Testis (tissue), 3 donors: ENCODE data around the gene PIEZO1. TPM values are rescaled to one million over a fixed set of nuclear protein-coding genes. Genes with fewer than 3 reads are reported as not detected.

Experiments used
- DNase-seq: peaks from one replicate; pipeline ENCODE4 v3.0.0-alpha.2; 2019
- H3K27ac ChIP-seq, 2 donors: fragments of 200-600 bp; sonication (generic); one replicate each; pipeline ENCODE4 v1.5.1; 2019
- H3K27me3 ChIP-seq: fragments of 200-600 bp; sonication (generic); one replicate; pipeline ENCODE4 v1.5.1; 2019
- H3K36me3 ChIP-seq: fragments of 200-600 bp; sonication (generic); one replicate; pipeline ENCODE4 v1.5.1; 2017; ENCODE audit warnings: low read depth; ENCODE audit errors: missing control alignments
- H3K4me1 ChIP-seq: fragments of 200-600 bp; sonication (generic); one replicate; pipeline ENCODE4 v1.5.1; 2019
- H3K4me3 ChIP-seq, 2 donors: fragments of 200-600 bp; sonication (generic); one replicate each; pipeline ENCODE4 v1.5.1; 2017 to 2019
- H3K9me3 ChIP-seq: fragments of 200-600 bp; sonication (generic); one replicate; pipeline ENCODE4 v1.5.1; 2017
- POLR2A ChIP-seq: fragments of 450-650 bp; IDR thresholded peaks from one replicate; pipeline ENCODE4 v1.6.1; 2017; ENCODE audit warnings: antibody characterized with exemption, mild to moderate bottlenecking, moderate library complexity
- WGBS, 2 donors: methylation state at CpG; one replicate each; pipeline ENCODE4 v1.1.5; 2018; 5-methylcytosine and 5-hydroxymethylcytosine counted together
- intact Hi-C: fragments of 100-400 bp; cut with DNase I; formaldehyde crosslinking; loops from one replicate; pipeline ENCODE4 v1.15.1; 2023; ENCODE audit warnings: low total_unique reads
- polyA plus RNA-seq: library from polyadenylated mRNA; stranded (reverse); fragments of 350-450 nt; fragmentation: Illumina TruSeq; extraction: RNeasy Lipid Tissue Mini Kit (QIAGEN cat#74804); gene quantifications from one replicate; pipeline ENCODE4 v1.2.3, GENCODE V29; 2014; ENCODE audit warnings: low read depth, low replicate concordance; ENCODE audit not compliant: insufficient read depth
- total RNA-seq, 2 donors: library from RNA; depleted of rRNA; stranded (reverse); fragments of >200 nt; gene quantifications; one replicate each; pipeline ENCODE4 v1.2.3, GENCODE V29; 2016
- TF ChIP-seq, protein P1 (sequence below), 3 experiments: fragments of 450-650 bp in 2 of 3; fragments of 200-600 bp in 1 of 3; sonication (generic) in 1 of 3; IDR thresholded peaks; one replicate each; pipeline ENCODE4 v1.5.1; 2016 to 2019; ENCODE audit warnings: antibody characterized with exemption in 3 of 3, mild to moderate bottlenecking in 2 of 3, moderate library complexity in 1 of 3

Gene PIEZO1
- total and polyA plus RNA-seq, 3 donors from 2014 or later = 24.2 to 44.5 (median 40.7) TPM

DNA sequence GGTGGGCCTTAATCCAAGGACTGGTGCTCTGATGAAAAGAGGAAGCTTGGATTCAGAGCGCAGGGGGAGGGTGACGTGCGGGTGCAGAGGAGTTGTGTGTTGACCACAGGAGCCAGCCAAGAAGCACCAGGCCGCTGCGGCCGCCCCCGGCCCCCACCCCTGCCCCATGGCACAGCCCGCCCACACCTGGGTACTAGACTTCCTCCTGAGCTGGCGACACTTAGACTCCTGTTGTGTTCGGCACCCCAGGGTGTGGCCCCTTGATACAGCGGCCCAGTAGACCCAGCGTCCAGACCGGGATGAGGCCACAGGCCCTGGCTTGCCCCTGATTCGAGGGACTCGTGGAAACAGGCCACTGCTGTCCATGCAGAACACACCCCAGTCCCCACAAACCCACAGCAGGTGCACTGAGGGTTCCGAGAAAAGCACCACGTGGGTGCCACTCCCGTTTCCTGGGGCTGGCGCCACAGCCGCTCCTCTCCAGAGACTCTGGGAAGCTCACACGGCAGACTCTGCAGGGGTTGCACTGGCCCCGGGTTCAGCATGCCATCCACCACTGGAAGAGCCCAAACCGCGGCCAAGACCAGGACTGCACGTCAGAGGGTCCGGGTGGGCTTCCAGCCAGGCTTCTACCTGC lies 93.0 kb downstream of the PIEZO1 start:
- intact Hi-C loops = no loop called here
- no peak overlapping the region for H3K27ac ChIP-seq
- no peak for DNase-seq
- no peaks in the 10 kb centered on the region for H3K36me3 ChIP-seq
- 82 to 84% methylated on average over 3 to 26 of the region's 26 CpGs for whole genome bisulfite sequencing, 2 donors
- H3K27me3 ChIP-seq = no peaks in the 10 kb centered on the region
- H3K4me3 ChIP-seq = no peak overlapping the region
- H3K4me1 ChIP-seq = peaks cover 5% of the 10 kb centered on the region
- no peak for TF ChIP-seq POLR2A
- TF ChIP-seq, protein P1, sequence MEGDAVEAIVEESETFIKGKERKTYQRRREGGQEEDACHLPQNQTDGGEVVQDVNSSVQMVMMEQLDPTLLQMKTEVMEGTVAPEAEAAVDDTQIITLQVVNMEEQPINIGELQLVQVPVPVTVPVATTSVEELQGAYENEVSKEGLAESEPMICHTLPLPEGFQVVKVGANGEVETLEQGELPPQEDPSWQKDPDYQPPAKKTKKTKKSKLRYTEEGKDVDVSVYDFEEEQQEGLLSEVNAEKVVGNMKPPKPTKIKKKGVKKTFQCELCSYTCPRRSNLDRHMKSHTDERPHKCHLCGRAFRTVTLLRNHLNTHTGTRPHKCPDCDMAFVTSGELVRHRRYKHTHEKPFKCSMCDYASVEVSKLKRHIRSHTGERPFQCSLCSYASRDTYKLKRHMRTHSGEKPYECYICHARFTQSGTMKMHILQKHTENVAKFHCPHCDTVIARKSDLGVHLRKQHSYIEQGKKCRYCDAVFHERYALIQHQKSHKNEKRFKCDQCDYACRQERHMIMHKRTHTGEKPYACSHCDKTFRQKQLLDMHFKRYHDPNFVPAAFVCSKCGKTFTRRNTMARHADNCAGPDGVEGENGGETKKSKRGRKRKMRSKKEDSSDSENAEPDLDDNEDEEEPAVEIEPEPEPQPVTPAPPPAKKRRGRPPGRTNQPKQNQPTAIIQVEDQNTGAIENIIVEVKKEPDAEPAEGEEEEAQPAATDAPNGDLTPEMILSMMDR (IDR thresholded peaks at IDR 0.05) = no peak
- H3K9me3 ChIP-seq = no peaks in the 10 kb centered on the region

DNA sequence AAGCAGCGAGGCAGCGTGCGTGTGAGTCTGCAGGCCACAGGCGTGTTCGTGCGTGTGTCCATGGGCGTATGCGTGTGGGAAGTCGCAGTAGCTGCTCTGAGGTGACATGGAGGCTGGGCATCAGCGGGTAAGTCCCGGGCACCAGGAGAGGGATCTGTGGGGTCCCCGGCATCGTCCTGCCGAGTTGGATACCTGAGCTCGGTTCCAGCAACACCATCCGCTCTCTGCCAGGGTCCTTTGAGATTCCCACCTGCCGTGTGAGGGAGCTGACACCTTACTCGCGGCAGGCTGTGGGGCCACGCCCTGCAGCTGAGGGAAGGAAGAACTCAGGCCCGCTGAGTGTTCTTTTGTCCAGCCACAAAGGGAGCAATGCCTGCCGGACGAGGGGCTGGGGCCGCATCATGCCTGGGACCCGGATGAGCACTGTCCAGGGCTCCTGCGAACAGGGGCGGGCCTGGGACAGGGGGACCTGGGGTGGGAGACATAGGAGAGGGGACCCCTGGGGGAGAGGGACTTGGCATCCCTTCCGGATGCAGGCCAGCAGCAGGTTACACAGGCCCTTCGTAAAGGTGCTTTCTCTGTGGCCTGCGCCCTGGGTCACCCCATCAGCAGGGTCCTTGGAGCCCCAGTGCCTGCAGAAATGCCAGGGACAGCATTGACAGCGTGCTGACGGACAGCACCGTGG lies 93.7 kb downstream of the PIEZO1 start:
- no peaks in the 10 kb centered on the region for H3K9me3 ChIP-seq
- no peaks in the 10 kb centered on the region for H3K27me3 ChIP-seq
- DNase-seq = no peak
- TF ChIP-seq, protein P1 (IDR thresholded peaks at IDR 0.05) = no peak
- TF ChIP-seq POLR2A = no peak
- WGBS, 2 donors = 87 to 88% methylated on average over 22 to 33 of the region's 33 CpGs
- H3K4me1 ChIP-seq = peaks cover 10% of the 10 kb centered on the region
- no peak overlapping the region for H3K27ac ChIP-seq
- no peak overlapping the region for H3K4me3 ChIP-seq
- no peaks in the 10 kb centered on the region for H3K36me3 ChIP-seq
- intact Hi-C loops = no loop called here

DNA sequence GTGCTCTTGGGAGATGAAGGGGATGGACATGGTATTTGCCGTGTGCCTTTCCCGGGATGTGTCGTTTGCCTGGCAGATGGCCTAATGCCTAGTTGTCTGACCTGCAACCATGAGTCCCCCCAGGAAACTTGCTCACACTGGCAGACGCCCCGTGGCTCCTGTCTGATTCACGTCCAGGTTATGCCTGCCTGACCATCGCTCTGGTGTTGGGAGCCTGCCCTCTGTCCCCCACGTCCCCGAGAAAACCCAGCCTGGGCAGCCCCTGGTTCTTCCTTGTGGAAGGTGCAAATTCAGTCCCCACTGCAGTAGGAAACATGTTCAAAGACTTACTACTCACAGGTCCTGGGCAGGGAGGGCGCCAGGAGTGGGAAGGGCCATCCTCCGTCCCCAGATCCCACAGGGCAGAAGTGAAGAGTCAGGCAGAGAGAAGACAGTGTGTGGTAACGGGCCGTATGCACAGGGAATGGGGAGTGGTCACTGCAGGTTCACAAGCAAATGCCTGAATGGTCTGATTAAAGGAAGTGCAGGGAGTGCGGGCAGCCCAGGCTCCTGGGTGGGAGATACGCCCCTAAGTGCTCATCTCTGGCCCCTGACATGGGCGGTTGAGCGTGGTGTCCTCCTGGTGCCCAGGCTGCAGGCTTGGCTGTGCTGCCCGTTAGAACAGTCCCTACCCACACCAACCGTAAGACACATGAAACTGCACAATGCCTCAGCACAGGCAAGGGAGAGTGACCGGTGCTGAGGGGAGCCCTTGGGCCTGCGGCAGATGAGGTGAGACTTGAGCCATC lies 94.5 kb downstream of the PIEZO1 start:
- no peaks in the 10 kb centered on the region for H3K9me3 ChIP-seq
- intact Hi-C loops = no loop called here
- H3K27me3 ChIP-seq = no peaks in the 10 kb centered on the region
- H3K36me3 ChIP-seq = no peaks in the 10 kb centered on the region
- TF ChIP-seq, protein P1 (IDR thresholded peaks at IDR 0.05) = no peak
- TF ChIP-seq POLR2A = no peak
- DNase-seq = no peak
- 82 to 89% methylated on average over 15 to 20 of the region's 21 CpGs for WGBS, 2 donors
- H3K4me3 ChIP-seq = no peak overlapping the region
- no peak overlapping the region for H3K27ac ChIP-seq
- peaks cover 17% of the 10 kb centered on the region for H3K4me1 ChIP-seq

DNA sequence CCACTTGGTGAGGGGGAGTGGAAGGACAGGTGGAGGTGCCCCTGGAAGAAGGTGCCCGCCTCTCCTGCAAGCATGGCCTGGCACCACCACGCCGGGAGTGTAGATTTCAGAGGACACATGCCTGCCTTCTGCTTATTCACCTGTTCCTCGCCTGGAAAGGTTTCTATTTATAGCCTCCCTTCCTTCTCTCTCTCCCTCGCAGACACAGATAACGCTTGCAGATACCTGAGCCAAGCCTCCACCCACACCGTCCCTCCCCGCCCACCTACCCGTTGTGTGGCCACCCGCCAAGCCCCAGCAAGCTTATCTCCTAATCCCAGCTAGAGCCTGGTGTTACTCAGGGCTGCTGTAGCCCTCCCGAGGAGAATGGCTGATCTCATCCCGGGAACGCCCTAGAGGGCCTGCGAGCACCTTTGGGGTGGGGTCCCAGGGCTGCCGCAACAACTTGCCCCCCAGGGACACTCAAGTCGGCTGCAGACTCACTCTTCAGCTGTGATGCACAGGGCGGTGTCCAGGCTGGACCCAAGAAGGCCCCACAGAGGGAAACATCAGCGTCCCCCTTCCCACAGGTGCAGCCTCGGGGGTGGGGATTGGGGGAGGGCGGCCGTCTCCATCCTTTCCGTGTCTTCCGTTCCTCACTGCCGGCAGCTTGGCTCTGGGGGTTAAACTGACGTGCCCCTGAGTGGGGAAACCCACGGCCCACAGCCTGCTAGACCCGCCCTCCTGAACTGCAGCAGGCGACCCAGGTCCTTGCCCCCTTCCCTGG lies 96.8 kb downstream of the PIEZO1 start:
- intact Hi-C loops = no loop called here
- TF ChIP-seq, protein P1 (IDR thresholded peaks at IDR 0.05) = no peak
- no peak for TF ChIP-seq POLR2A
- Histone ChIP-seq H3K4me3 (no peak overlapping the region), H3K9me3 (no peaks in the 10 kb centered on the region), H3K27me3 (no peaks in the 10 kb centered on the region), H3K27ac (no peak overlapping the region), H3K4me1 (peaks cover 19% of the 10 kb centered on the region), H3K36me3 (no peaks in the 10 kb centered on the region)
- DNase-seq = no peak
- 47 to 49% methylated on average over 28 of the region's 28 CpGs for WGBS, 2 donors
